Embryonic facial prominence (tissue), 1 donor: ENCODE data around the gene PNMA8B.

Source experiments
- DNase-seq: peaks from one replicate; pipeline ENCODE4 v3.0.0-alpha.2; 2016; ENCODE audit errors: extremely low spot score

PNMA8B gene

DNA sequence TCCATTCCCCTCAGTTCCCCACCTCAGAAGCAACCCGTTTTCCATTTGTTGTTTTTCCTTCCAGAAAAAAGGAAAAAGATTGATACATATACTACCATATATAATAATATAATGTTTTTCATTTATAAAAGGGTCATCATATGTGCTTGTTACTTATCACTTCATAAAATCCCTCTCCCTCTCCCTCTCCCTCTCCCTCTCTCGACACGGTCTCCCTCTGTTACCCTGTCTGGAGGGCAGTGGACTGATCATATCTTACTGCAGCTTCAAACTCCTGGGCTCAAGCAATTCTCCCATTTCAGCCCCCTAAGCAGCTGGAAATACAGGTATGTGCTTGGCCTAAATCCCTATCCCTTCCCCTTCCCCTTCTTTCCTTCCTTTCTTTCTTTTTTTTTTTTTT, 41.4 kb downstream of the PNMA8B start:
- DNase-seq = no peak

DNA sequence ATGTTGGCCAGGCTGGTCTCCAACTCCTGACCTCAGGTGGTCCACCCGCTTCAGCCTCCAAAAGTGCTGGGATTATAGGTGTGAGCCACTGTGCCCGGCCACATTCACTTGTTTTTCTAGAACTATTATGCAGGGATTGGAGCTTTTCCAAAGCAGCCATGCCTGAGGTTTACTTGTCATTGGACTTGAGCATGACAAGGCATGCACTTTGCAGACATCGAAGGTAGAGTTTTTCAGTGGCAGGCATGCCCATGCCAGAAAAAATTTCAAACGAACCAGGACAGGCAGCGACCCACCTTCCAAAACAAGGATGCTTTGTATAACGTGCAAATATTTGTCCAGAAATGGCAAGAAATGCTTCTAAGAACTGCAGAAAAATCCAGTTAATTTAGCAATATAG, 42.0 kb downstream of the PNMA8B start:
- no peak for DNase-seq

DNA sequence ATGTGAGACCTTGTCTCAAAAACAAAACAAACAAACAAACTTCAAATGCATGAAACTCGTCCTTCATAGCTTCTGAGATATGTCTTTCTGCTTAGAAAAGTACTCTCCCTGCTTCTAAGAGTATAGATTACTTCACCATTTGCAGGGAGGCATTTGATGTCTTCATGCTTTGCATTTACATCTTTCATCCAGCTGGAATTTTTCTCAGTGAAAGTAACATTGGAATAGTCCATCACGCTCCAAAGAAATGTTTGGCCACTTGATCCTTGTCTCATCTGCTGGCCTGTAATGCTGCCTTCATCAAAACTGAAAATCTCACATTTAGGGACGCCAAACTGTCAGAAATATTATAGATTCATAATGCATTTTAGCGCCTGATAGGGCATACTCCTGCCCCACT, 43.5 kb downstream of the PNMA8B start:
- no peak for DNase-seq

DNA sequence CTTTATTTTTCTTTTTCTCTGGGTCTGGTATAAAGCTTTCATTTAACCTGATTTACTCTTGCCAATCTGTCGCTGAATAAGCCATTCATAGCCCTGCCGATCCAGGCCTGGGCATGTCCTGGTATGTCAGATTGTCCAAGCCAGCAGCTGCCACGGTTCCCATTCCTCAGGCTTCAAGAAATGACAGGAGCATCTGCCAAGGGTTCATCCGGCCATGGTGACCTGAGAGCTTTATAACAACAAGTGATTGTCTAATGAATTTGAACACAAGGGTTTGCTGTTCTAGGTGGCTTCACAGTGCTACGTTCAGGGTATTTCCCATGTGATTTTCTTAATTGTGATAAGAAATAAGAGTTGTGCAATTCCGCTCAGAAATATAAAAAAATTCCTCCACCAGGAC, 44.3 kb downstream of the PNMA8B start:
- no peak for DNase-seq

DNA sequence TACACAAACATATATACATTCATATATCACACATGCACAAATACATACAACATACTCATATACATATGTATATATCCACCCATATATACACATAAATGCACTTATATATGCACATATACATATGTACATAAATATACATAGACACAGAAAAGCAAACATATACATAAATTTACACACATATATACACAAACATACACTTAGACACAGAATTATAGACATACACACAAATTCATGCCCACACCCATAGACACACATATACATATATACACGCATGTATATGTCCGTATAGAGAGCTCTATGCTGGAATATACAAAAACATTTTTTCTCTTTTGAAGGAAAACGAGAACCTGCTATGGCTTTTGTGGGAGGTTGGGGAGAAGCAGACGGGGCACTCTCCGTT, 44.9 kb downstream of the PNMA8B start:
- no peak for DNase-seq

DNA sequence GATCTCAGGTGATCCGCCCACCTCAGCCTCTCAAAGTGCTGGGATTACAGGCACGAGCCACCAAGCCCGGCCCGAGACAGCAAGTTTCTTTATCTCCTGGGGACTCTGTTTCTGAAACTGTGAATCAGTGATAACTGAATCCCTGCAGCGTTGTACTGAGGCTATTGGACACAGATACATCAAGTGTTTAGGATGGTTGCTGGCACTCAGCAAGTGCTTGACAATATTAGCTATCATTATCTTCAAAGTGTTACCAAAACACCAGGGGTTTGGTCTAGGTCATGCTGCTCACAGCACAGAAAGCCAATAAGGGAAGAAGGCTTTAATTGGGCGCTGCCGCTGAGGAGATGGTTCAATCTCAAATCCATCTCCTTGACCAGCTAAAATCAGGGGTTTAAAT, 46.4 kb downstream of the PNMA8B start:
- no peak for DNase-seq

DNA sequence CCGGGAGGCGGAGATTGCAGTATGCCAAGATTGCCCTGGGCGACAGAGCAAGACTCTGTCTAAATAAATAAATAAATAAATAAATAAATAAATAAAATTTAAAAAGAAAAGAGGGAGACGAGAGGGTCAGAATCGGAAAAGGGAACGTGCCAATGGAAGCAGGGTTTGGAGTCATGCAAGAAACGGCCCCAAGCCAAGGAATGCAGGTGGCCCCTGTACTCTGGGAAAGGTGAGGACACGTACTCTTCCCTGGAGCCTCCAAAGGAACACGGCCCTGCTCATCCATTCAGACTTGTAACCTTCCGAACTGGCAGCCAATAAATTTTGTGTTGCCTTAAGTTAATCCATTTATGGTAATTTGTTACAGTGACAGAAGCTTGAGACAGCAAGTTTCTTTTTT, 47.1 kb downstream of the PNMA8B start:
- DNase-seq = no peak

DNA sequence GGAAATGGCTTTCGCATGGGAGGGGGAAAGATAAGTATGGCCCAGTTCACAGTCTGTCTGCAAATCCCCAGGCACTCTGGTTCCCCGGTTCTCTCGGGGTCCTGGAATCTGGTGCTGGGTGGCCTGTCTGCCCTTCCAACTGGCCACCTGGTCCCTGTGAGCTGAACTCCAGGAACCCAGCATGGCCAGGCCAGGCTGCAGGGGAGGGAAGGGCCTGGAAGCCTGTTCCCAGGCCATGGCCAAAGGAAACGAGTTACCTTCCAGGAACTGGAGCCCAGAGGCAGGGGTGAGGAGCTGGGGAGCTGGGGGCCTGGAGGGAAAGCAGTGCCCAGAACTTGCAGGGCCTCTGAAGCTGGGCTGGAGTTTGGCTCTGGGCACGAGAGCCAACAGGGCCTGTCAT, 47.8 kb downstream of the PNMA8B start:
- no peak for DNase-seq

DNA sequence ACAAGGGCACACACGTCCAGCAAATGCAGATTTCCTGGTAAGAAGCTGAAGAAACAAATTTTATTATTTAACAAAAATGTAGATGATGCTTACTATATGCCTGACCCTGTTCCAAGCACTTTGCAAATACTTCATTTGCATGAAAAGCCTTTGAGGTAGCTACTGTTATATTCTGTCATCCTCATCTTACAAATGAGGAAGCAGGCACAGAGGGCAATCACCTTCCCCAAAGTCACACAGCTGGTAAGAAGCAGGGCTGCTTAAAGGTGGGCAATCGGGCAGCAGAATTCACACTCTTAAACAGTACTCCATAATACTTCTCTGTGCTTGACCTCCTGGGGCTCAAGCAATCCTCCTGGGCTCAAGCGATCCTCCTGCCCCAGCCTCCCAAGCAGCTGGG, 48.7 kb downstream of the PNMA8B start:
- DNase-seq = no peak

DNA sequence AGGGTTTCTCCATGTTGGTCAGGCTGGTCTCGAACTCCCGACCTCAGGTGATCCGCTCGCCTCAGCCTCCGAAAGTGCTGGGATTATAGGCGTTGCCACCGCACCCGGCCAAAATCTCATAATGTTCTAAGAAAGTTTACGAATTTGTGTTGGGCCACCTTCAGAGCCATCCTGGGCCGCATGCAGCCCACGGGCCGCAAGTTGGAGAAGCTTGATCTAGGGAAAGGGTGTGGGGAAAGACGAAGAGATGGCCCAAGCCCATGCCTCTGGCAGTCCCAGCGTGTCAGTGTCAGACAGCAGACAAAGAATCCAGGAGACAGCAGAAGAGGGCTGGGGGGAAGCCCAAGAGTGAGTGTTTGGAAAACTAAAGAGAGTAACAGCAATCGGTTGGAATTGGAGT, 49.6 kb downstream of the PNMA8B start:
- DNase-seq = no peak

DNA sequence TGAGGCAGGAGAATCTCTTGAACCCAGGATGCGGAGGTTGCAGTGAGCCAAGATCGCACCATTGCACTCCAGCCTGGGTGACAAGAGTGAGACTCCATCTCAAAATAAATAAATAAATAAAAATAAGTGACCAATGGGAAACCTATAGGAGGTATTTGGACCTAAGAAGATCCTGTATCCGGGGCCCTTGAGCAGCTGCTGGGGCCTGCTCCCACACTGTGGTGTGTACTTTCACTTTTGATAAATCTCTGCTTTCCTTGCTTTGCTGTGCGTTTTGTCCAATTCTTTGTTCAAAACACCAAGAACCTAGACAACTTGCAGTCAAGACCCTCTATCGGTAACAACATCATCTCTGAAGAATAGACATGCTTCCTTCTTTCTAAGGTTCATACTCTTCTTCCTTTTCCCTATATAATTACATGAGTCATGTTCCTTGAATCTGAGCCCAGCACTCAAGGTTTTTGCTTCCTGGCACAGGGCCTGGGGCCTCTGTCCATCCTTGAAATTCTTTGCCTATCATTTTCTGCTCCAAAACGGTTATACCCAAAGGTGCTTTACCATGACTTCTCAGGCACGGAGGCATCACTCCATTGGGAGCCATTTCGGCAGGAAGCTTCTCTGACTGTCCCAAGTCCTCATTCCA, 52.7 kb downstream of the PNMA8B start:
- no peak for DNase-seq

DNA sequence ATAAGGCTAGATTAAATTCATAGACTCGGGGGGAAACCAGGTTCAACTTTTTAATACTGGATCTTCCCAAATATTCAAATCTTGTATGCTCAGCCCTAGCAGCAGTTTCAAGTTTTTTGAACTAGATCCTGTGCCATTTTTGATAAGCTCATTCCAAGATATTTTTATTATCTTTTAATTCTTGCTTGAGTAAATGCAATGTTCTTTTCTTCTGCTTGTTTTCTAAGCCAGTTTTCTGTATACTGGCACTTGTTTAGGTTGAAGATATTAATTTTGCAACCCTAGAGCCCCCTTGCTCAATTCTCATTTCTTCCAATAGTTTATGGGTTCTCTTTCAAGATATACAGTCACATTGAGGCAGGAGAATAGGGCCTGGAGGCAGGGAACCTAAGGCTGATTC, 53.8 kb downstream of the PNMA8B start:
- no peak for DNase-seq
